SU-DHL-6 (cell line): ENCODE data around the gene COPS7A.

ENCODE experiments used
- H2AFZ ChIP-seq: fragments of 200-600 bp; sonication (generic); 2 replicates; pipeline ENCODE4 v1.6.1; 2014; ENCODE audit warnings: low read depth, mild to moderate bottlenecking, moderate library complexity, mixed read lengths, antibody characterized with exemption, low read length; ENCODE audit not compliant: severe bottlenecking
- H3F3A ChIP-seq: fragments of 200-600 bp; shearing (Covaris generic); 2 replicates; pipeline ENCODE4 v1.6.0; 2016; ENCODE audit warnings: antibody characterized with exemption, mild to moderate bottlenecking; ENCODE audit not compliant: insufficient read depth
- H3K27ac ChIP-seq: fragments of 200-600 bp; sonication (generic); 2 replicates; pipeline ENCODE4 v1.5.1; 2016; ENCODE audit warnings: low read depth, mild to moderate bottlenecking, low read length, moderate library complexity, mixed read lengths
- H3K27me3 ChIP-seq: fragments of 200-600 bp; sonication (generic), shearing (Covaris generic); 2 replicates; pipeline ENCODE4 v1.6.0; 2014; ENCODE audit warnings: mild to moderate bottlenecking, low read length
- H3K36me3 ChIP-seq: fragments of 200-600 bp; sonication (generic); 2 replicates; pipeline ENCODE4 v1.6.1; 2014; ENCODE audit warnings: mild to moderate bottlenecking, low read length, mixed read lengths
- H3K4me2 ChIP-seq: fragments of 300-600, 200-600 bp; shearing (Covaris generic), sonication (generic); 2 replicates; pipeline ENCODE4 v1.6.0; 2014; ENCODE audit warnings: low read length, low read depth, mild to moderate bottlenecking; ENCODE audit not compliant: poor library complexity, severe bottlenecking
- H3K4me3 ChIP-seq: fragments of 200-600 bp; sonication (generic); 2 replicates; pipeline ENCODE4 v1.5.1; 2014; ENCODE audit warnings: antibody characterized with exemption, low read length, mild to moderate bottlenecking, mixed read lengths; ENCODE audit not compliant: insufficient read depth, poor library complexity, severe bottlenecking
- H3K79me2 ChIP-seq: fragments of 200-600 bp; sonication (generic); 2 replicates; pipeline ENCODE4 v1.6.1; 2014; ENCODE audit warnings: mild to moderate bottlenecking, low read length, moderate library complexity; ENCODE audit not compliant: insufficient read depth
- H3K9ac ChIP-seq: fragments of 200-600 bp; sonication (generic); 2 replicates; pipeline ENCODE4 v1.7.0; 2014; ENCODE audit warnings: mild to moderate bottlenecking, low read length
- H3K9me2 ChIP-seq: fragments of 200-600 bp; sonication (generic); replicated peaks from 2 replicates; pipeline ENCODE4 v1.6.1; 2014; ENCODE audit warnings: low read length; ENCODE audit not compliant: insufficient read depth
- H3K9me3 ChIP-seq: fragments of 200-600 bp; sonication (generic); 2 replicates; pipeline ENCODE4 v1.6.1; 2014; ENCODE audit warnings: low read length, mixed read lengths; ENCODE audit not compliant: insufficient read depth
- H4K20me1 ChIP-seq: fragments of 200-600 bp; sonication (generic); 2 replicates; pipeline ENCODE4 v1.6.1; 2014; ENCODE audit warnings: low read depth, mild to moderate bottlenecking, antibody characterized with exemption, low read length, moderate library complexity, mixed read lengths
- CTCF ChIP-seq: fragments of 200-600 bp; sonication (generic); IDR thresholded peaks from one replicate; pipeline ENCODE4 v1.5.1; 2017; ENCODE audit warnings: antibody characterized with exemption, mild to moderate bottlenecking, low read length, moderate library complexity; ENCODE audit not compliant: insufficient read depth, poor library complexity, severe bottlenecking
- EZH2phosphoT487 ChIP-seq: fragments of 200-600 bp; sonication (generic), shearing (Covaris generic); conservative IDR thresholded peaks from 2 replicates; pipeline ENCODE4 v1.6.1; 2018; ENCODE audit warnings: mild to moderate bottlenecking, antibody characterized with exemption, low read length, moderate library complexity, mixed read lengths

The COPS7A gene

GRCh38 chr12:6688543-6688998 lies 35.3 kb upstream of the COPS7A start:
- Histone ChIP-seq H3K27ac (peak overlapping the region; percentile 92), H3K9me3 (no peaks in the 10 kb centered on the region), H3K4me2 (peak overlapping the region; percentile 90), H3K27me3 (no peaks in the 10 kb centered on the region), H3K9ac (peak overlapping the region; percentile 99), H4K20me1 (0 out of 2 replicates have a peak, but pooled peaks cover 3% of the 10 kb centered on the region), H3K79me2 (peaks cover 67% of the 10 kb centered on the region), H3K9me2 (no peaks in the 10 kb centered on the region), H3F3A (0 out of 2 replicates have a peak, but pooled peaks cover 14% of the 10 kb centered on the region), H2AFZ (no peak overlapping the region), H3K36me3 (no peaks in the 10 kb centered on the region), H3K4me3 (peak overlapping the region; percentile 93)
- TF ChIP-seq EZH2phosphoT487 (no peak), CTCF (no peak)

- Histone ChIP-seq H3K9me2 (no peaks in the 10 kb centered on the region), H3K9me3 (no peaks in the 10 kb centered on the region), H3K27me3 (no peaks in the 10 kb centered on the region), H3K4me2 (peak within 1 kb of the TSS; percentile 92), H4K20me1 (0 out of 2 replicates have a peak, but pooled peaks cover 3% of the 10 kb centered on the region), H3K79me2 (peaks cover 60% of the 10 kb centered on the region), H2AFZ (peak within 1 kb of the TSS; percentile 50), H3K36me3 (no peaks in the 10 kb centered on the region), H3K27ac (peak within 1 kb of the TSS; percentile 92), H3K9ac (peak within 1 kb of the TSS; percentile 99), H3F3A (0 out of 2 replicates have a peak, but pooled peaks cover 14% of the 10 kb centered on the region), H3K4me3 (peak within 1 kb of the TSS; percentile 93)
- TF ChIP-seq EZH2phosphoT487 = no peak
- no peak for TF ChIP-seq CTCF
These were observed 34.6 kb upstream of the COPS7A start, which contains the start of gene ZNF384 for GRCh38 chr12:6688999-6689882. Gene ZNF384 (minus strand): TSS chr12:6689375. CDS start chr12:6679520, 9,855 bp downstream.

DNA sequence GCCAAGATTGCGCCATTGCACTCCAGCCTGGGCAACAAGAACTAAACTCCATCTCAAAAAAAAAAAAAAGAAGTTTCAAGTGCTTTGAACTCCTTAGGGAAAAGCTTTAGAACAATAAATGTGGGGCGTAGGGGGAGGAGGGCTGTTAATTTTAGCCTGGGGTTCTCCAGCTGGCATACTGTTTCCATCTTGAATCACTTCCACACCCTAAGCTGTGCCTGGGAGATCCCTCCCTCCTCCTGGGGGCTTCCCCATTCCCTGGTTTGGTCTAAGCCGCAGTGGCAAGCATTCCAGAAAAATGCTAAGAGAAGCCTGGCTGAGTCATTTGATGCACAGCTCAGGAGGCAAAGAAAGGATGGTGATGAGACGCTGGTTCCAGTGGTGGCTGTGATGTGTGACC lies 32.4 kb upstream of the COPS7A start:
- Histone ChIP-seq H3K4me3 (no peak overlapping the region), H3K9me2 (no peaks in the 10 kb centered on the region), H3K27ac (no peak overlapping the region), H3K36me3 (no peaks in the 10 kb centered on the region), H4K20me1 (no peaks in the 10 kb centered on the region), H3K79me2 (peaks cover 38% of the 10 kb centered on the region), H3F3A (0 out of 2 replicates have a peak, but pooled peaks cover 14% of the 10 kb centered on the region), H2AFZ (no peak overlapping the region), H3K9me3 (no peaks in the 10 kb centered on the region), H3K27me3 (no peaks in the 10 kb centered on the region), H3K9ac (no peak overlapping the region), H3K4me2 (no peak overlapping the region)
- TF ChIP-seq CTCF (no peak), EZH2phosphoT487 (no peak)
